Endothelial cell of umbilical vein (primary cell): ENCODE data around the gene ZDHHC17.

ENCODE experiments used
- EZH2 ChIP-seq: IDR thresholded peaks from 2 replicates; pipeline ENCODE4 v1.6.1; 2012; ENCODE audit warnings: borderline replicate concordance, low read depth, mild to moderate bottlenecking, moderate library complexity, low read length, inconsistent platforms; ENCODE audit not compliant: severe bottlenecking
- GATA2 ChIP-seq: IDR thresholded peaks from 2 replicates; pipeline ENCODE4 v1.7.0; 2011; ENCODE audit warnings: low read depth, mild to moderate bottlenecking, moderate library complexity, mixed read lengths, low read length; ENCODE audit not compliant: insufficient read length, insufficient read depth
- JUN ChIP-seq: IDR thresholded peaks from 2 replicates; pipeline ENCODE4 v1.6.1; 2011; ENCODE audit warnings: borderline replicate concordance, low read depth; ENCODE audit not compliant: insufficient read length, insufficient read depth
- MYC ChIP-seq: IDR thresholded peaks from one replicate; pipeline ENCODE4 v1.6.1; 2011; ENCODE audit warnings: mild to moderate bottlenecking, low read depth, low read length
- POLR2A ChIP-seq: IDR thresholded peaks from 2 replicates; pipeline ENCODE4 v1.6.1; 2012; ENCODE audit warnings: low read depth, mild to moderate bottlenecking, control low read depth, low read length
- POLR2AphosphoS5 ChIP-seq: IDR thresholded peaks from 2 replicates; pipeline ENCODE4 v1.6.1; 2012; ENCODE audit warnings: low read depth, mild to moderate bottlenecking, control low read depth, low read length, moderate library complexity; ENCODE audit not compliant: insufficient read depth
- TF ChIP-seq, protein P1 (sequence below), 2 donors: IDR thresholded peaks; 1 replicate in 1 of 2; 2 replicates in 1 of 2; pipeline ENCODE4 v1.5.1; 2011; ENCODE audit warnings: low read length in 2 of 2, mild to moderate bottlenecking in 2 of 2, moderate library complexity in 2 of 2, control low read depth in 1 of 2, inconsistent platforms in 1 of 2, low read depth in 1 of 2; ENCODE audit not compliant: insufficient read depth in 1 of 2; ENCODE audit errors: extremely low read depth in 1 of 2
- TF ChIP-seq, protein P2 (sequence below): IDR thresholded peaks from 2 replicates; pipeline ENCODE4 v1.6.1; 2011; ENCODE audit not compliant: insufficient read depth, insufficient read length

DNA sequence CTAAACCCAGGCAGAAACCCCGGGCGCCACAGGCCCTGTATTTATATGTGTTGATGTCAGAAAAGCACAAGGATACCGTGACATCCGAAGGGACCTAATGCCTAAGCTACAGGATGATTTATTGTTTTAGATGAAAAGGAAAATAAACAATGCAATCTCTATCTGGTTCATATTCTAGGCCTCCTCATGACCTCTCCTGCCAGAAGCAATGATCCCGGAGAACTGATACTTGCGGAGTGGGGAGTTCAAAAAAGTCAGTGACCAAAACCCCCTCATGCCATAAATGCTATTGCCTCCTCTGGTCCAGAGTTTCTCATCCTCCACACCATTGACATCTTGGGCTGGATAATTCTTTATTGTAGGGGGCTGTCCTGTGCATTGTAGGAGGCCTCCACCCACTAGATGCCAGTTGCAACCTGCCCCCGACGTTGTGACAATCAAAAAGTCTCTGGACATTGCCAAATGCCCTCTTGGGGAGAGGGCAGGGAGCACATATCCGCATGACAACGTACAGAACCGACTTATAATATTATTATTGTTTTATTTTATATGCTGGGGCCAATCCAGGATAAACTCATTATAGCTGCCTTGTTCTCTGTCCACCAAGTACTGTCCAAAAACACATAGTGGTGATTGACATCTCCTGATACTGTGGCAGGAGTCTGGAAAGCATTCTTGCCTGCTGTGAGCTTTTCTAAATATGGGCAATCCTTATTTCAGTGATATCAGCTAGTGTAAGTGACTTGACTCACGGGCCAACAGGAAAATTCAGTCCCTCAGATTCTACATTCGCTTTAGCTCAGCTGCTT is 116.0 kb downstream of the ZDHHC17 start:
- TF ChIP-seq GATA2, result no peak
- TF ChIP-seq, protein P1, sequence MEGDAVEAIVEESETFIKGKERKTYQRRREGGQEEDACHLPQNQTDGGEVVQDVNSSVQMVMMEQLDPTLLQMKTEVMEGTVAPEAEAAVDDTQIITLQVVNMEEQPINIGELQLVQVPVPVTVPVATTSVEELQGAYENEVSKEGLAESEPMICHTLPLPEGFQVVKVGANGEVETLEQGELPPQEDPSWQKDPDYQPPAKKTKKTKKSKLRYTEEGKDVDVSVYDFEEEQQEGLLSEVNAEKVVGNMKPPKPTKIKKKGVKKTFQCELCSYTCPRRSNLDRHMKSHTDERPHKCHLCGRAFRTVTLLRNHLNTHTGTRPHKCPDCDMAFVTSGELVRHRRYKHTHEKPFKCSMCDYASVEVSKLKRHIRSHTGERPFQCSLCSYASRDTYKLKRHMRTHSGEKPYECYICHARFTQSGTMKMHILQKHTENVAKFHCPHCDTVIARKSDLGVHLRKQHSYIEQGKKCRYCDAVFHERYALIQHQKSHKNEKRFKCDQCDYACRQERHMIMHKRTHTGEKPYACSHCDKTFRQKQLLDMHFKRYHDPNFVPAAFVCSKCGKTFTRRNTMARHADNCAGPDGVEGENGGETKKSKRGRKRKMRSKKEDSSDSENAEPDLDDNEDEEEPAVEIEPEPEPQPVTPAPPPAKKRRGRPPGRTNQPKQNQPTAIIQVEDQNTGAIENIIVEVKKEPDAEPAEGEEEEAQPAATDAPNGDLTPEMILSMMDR (IDR thresholded peaks at IDR 0.05; ENCODE audit: extremely low read depth in 1 of 2, insufficient read depth in 1 of 2, low read depth in 1 of 2, low read length in 2 of 2), result no peak
- no peak for TF ChIP-seq POLR2AphosphoS5
- TF ChIP-seq POLR2A, result no peak
- TF ChIP-seq EZH2, result no peak
- no peak for TF ChIP-seq JUN
- TF ChIP-seq, protein P2, sequence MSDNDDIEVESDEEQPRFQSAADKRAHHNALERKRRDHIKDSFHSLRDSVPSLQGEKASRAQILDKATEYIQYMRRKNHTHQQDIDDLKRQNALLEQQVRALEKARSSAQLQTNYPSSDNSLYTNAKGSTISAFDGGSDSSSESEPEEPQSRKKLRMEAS, result no peak
- no peak for TF ChIP-seq MYC
